Kidney (tissue), 14 donors: Measurements from ENCODE around the gene ABCA6. TPM values are rescaled to one million over a fixed set of nuclear protein-coding genes. Genes with fewer than 3 reads are reported as not detected.

Experiments
- DNase-seq, 5 donors: peaks; one replicate each; pipeline ENCODE4 v3.0.0-alpha.2; 2013 to 2020
- FAIRE-seq: peaks from 2 replicates; lab custom pipeline; 2012; peaks lifted over from hg19 to GRCh38; lab: Jason Lieb, UNC
- H3K27ac ChIP-seq, 2 donors: one replicate each; pipeline ENCODE4 v1.7.0; 2013; ENCODE audit warnings: low read depth in 2 of 2, low read length in 2 of 2, inconsistent platforms in 1 of 2
- H3K27me3 ChIP-seq: one replicate; pipeline ENCODE4 v1.7.1; 2013; ENCODE audit warnings: low read length, inconsistent platforms; ENCODE audit not compliant: control insufficient read depth, insufficient read depth
- H3K36me3 ChIP-seq, 3 donors: one replicate each; pipeline versions ENCODE4 v1.7.0 to v1.7.1; 2013; ENCODE audit warnings: low read length in 3 of 3, control low read depth in 1 of 3, inconsistent platforms in 1 of 3; ENCODE audit not compliant: insufficient read depth in 3 of 3, control insufficient read depth in 2 of 3
- H3K4me1 ChIP-seq, 3 donors: one replicate each; pipeline versions ENCODE4 v1.7.0 to v1.7.1; 2013; ENCODE audit warnings: low read length in 3 of 3, inconsistent platforms in 1 of 3, low read depth in 1 of 3; ENCODE audit not compliant: control insufficient read depth in 2 of 3, insufficient read depth in 2 of 3
- H3K4me3 ChIP-seq, 3 donors: one replicate each; pipeline versions ENCODE4 v1.7.0 to v1.8.1; 2013; ENCODE audit warnings: low read length in 3 of 3, control low read depth in 1 of 3, inconsistent platforms in 1 of 3
- H3K9ac ChIP-seq, 3 donors: one replicate each; pipeline versions ENCODE4 v1.7.0 to v1.7.1; 2013; ENCODE audit warnings: low read length in 3 of 3, control low read depth in 1 of 3, inconsistent platforms in 1 of 3
- H3K9me3 ChIP-seq, 3 donors: one replicate each; pipeline versions ENCODE4 v1.7.0 to v1.7.1; 2013; ENCODE audit warnings: low read length in 3 of 3, control low read depth in 1 of 3, inconsistent platforms in 1 of 3; ENCODE audit not compliant: control insufficient read depth in 2 of 3, insufficient read depth in 1 of 3
- intact Hi-C: fragments of 100-400 bp; cut with DNase I; formaldehyde crosslinking; loops from one replicate; pipeline ENCODE4 v1.11.1; 2022
- polyA plus RNA-seq: library from polyadenylated mRNA; stranded (reverse); fragments of 350-450 nt; fragmentation: Illumina TruSeq; extraction: RNeasy Lipid Tissue Mini Kit (QIAGEN cat#74804); gene quantifications from one replicate; pipeline ENCODE4 v1.2.3, GENCODE V29; 2014; ENCODE audit warnings: low read depth, low replicate concordance; ENCODE audit not compliant: insufficient read depth
- total RNA-seq: library from RNA; stranded (reverse); fragmentation: NEBNext Ultra II Directional; extraction: Animal tissue kit (Norgen Biotek cat#: 25700); gene quantifications from one replicate; pipeline ENCODE4 v1.2.1, GENCODE V29; 2021
- TF ChIP-seq, protein P1 (sequence below): IDR thresholded peaks from 3 replicates; pipeline ENCODE4 v1.5.1; 2012; ENCODE audit warnings: mild to moderate bottlenecking, moderate library complexity, borderline replicate concordance; ENCODE audit not compliant: insufficient read depth; ENCODE audit errors: extremely low read depth
- donor health status: control.
- donor health status: control.
- donor health status: control.
- donor health status: control.
- donor health status: control.
- donor health status: DM: yes; HTN: yes; CAD: no.
- donor health status: Normal renal cell carcinoma (clear cell type).

ABCA6 gene
- total and polyA plus RNA-seq, 2 donors from 2014 or later: 2.9 to 7.6 TPM

DNA sequence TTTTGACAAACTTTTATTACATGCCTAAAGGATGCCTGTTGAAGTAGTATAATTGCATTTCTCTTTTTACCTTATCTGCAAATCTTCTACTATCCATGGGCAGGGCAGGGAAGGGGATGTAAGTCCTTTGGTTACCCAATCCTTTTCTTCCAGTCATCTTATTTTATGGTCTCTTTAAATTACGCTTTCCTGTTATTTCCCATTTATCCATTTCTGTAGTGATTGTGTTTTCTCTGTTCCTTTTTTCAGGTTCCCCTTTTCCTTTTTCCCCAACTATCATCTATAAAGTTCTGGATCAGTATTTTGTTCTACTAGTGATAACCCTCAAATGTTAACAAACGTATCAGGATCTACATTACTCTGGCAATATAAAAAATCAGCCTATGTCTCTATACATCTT lies 77.7 kb downstream of the ABCA6 start:
- no peaks in the 10 kb centered on the region for H3K27me3 ChIP-seq
- H3K9ac ChIP-seq: no peak overlapping the region
- TF ChIP-seq, protein P1, sequence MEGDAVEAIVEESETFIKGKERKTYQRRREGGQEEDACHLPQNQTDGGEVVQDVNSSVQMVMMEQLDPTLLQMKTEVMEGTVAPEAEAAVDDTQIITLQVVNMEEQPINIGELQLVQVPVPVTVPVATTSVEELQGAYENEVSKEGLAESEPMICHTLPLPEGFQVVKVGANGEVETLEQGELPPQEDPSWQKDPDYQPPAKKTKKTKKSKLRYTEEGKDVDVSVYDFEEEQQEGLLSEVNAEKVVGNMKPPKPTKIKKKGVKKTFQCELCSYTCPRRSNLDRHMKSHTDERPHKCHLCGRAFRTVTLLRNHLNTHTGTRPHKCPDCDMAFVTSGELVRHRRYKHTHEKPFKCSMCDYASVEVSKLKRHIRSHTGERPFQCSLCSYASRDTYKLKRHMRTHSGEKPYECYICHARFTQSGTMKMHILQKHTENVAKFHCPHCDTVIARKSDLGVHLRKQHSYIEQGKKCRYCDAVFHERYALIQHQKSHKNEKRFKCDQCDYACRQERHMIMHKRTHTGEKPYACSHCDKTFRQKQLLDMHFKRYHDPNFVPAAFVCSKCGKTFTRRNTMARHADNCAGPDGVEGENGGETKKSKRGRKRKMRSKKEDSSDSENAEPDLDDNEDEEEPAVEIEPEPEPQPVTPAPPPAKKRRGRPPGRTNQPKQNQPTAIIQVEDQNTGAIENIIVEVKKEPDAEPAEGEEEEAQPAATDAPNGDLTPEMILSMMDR: no peak
- no peaks in the 10 kb centered on the region for H3K9me3 ChIP-seq
- intact Hi-C loops: no loop called here
- no peak for FAIRE-seq
- no peak for DNase-seq
- H3K4me1 ChIP-seq: no peaks in the 10 kb centered on the region
- no peaks in the 10 kb centered on the region for H3K36me3 ChIP-seq
- H3K4me3 ChIP-seq: no peak overlapping the region
- no peak overlapping the region for H3K27ac ChIP-seq

GRCh38 chr17:69062860-69063581 lies 78.7 kb downstream of the ABCA6 start:
- no peaks in the 10 kb centered on the region for H3K36me3 ChIP-seq
- H3K9me3 ChIP-seq: no peaks in the 10 kb centered on the region
- H3K27me3 ChIP-seq: no peaks in the 10 kb centered on the region
- no peak overlapping the region for H3K9ac ChIP-seq
- intact Hi-C loops: no loop called here
- H3K4me3 ChIP-seq: no peak overlapping the region
- TF ChIP-seq, protein P1: no peak
- DNase-seq (peak in 3 of 5 donors; percentile 42 to 87 (median 72)), FAIRE-seq (no peak)
- H3K27ac ChIP-seq: no peak overlapping the region
- no peaks in the 10 kb centered on the region for H3K4me1 ChIP-seq

DNA sequence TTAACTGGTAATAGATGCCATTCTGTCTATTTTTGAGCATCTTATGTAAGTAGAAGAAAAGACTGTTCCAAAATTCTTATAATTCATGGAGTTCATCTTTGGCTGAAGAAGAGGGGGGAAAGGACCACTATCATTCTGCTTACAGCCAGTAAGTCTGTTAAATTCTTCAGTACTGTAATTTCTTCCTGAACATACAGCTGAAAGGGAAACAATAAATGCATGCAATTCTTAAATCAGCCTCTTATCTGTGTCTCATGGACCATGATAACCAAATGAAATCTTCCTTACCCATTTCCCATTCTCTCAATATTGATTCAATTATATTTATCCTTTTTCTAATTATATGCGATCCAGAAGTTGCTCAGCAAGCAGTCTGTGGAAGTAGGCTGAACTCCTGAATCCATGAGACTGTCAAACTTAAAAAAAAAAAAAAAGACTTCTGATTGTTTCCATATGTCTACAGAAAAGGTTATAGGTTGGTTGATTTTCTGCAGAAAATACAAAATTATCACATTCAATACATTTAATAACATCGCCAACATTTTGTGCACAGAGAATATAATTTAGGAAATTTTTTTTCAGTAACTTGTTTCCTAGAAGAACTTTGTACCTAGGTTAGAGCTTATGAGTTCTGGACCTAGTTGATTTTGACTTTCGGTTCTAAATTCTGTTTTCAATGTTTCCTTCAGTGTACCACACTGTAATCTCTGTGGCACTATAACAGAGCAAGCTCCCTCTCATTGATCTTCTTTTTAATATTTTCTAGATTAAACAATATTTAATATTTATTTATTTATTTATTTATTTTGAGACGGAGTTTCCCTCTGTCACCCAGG lies 79.8 kb downstream of the ABCA6 start:
- intact Hi-C loops: no loop called here
- no peak overlapping the region for H3K4me3 ChIP-seq
- no peaks in the 10 kb centered on the region for H3K36me3 ChIP-seq
- no peak overlapping the region for H3K27ac ChIP-seq
- TF ChIP-seq, protein P1: no peak
- H3K9ac ChIP-seq: no peak overlapping the region
- DNase-seq: no peak
- H3K9me3 ChIP-seq: no peaks in the 10 kb centered on the region
- H3K4me1 ChIP-seq: no peaks in the 10 kb centered on the region
- H3K27me3 ChIP-seq: no peaks in the 10 kb centered on the region
- FAIRE-seq: no peak
